GM12875 (cell line): ENCODE data around the gene EARS2.
"Not testable (repeated sequence)": the region's sequence is repeated elsewhere in the genome, so short reads cannot be mapped to it uniquely, and the experiment has no call there.

ENCODE experiments used
- H3K4me3 ChIP-seq: one replicate; pipeline ENCODE4 v1.5.1; 2011; ENCODE audit warnings: low read depth, low read length, control low read depth
- CTCF ChIP-seq: IDR thresholded peaks from 2 replicates; pipeline ENCODE4 v1.5.1; 2011; ENCODE audit warnings: low read depth, mild to moderate bottlenecking, control low read depth, inconsistent platforms, low read length, moderate library complexity, borderline replicate concordance; ENCODE audit not compliant: insufficient read depth

EARS2 gene

GRCh38 chr16:23511731-23512130, 45.4 kb downstream of the EARS2 start:
- no peak overlapping the region for H3K4me3 ChIP-seq
- no peak for TF ChIP-seq CTCF

- H3K4me3 ChIP-seq: not testable (repeated sequence)
Measured at GRCh38 chr16:23510915-23511270, 46.3 kb downstream of the EARS2 start.

- H3K4me3 ChIP-seq: peak within 1 kb of the TSS; percentile 55
- no peak for TF ChIP-seq CTCF
Measured at GRCh38 chr16:23510164-23510914, 46.8 kb downstream of the EARS2 start, which contains the start of gene GGA2. Gene GGA2 (minus strand): TSS chr16:23510494. CDS start chr16:23510411, 83 bp downstream.

GRCh38 chr16:23509782-23510163, 47.4 kb downstream of the EARS2 start:
- TF ChIP-seq CTCF: no peak

GRCh38 chr16:23509441-23509754, 47.8 kb downstream of the EARS2 start:
- H3K4me3 ChIP-seq: peak overlapping the region; percentile 55
- TF ChIP-seq CTCF: no peak

More at GRCh38 chr16:23509782-23510163, 47.4 kb downstream of the EARS2 start:
- peak overlapping the region; percentile 55 for H3K4me3 ChIP-seq

- no peak for TF ChIP-seq CTCF
- H3K4me3 ChIP-seq: peak overlapping the region; percentile 55
Measured at GRCh38 chr16:23508589-23509440, 48.3 kb downstream of the EARS2 start.

- peak overlapping the region; percentile 16 for H3K4me3 ChIP-seq
- TF ChIP-seq CTCF: no peak
Measured at GRCh38 chr16:23506606-23506994, 50.5 kb downstream of the EARS2 start.
